HS-27A (cell line): ENCODE data around the gene TAS2R40.

Experiments used
- DNase-seq: peaks from one replicate; pipeline ENCODE4 v3.0.0-alpha.2; 2012; ENCODE audit warnings: low read depth, missing footprints

TAS2R40 gene

GRCh38 chr7:143223784-143224183, 1.9 kb downstream of the TAS2R40 start:
- DNase-seq, result no peak

DNA sequence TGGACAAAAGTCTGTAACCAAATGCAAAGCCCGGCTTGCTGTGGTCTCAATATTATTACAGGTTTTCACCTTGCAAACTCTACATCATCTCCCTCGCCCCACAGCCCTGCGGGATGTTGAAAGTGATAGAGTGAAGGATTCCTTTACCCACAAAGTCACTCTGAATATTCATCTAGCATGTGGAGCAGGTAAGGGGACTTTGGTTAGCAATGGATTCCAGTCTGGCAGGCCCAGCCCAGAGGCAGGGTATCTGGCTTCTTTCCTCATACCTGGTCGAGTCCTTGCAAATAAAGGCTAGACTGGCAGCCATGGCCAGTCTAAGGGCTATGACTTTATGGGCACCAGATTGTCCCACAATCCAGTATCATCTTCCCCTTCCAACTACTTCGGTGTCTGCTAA, 3.2 kb downstream of the TAS2R40 start:
- no peak for DNase-seq

DNA sequence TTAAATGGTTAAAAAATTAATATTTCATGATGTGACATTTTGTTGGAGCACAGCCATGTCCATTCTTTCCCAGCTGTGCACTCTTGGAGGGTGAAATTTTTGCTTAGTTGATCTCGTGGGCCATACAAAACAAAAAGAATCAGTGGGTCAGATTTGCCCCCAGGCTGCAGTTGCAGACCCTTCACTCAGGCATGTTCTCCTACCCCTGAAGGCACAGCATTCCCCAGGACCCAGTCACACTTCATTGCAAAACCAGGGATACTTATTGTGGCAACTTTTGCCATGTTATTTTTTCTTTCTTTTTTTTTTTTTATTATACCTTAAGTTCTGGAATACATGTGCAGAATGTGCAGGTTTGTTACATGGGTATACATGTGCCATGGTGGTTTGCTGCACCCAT, 6.0 kb downstream of the TAS2R40 start:
- no peak for DNase-seq

DNA sequence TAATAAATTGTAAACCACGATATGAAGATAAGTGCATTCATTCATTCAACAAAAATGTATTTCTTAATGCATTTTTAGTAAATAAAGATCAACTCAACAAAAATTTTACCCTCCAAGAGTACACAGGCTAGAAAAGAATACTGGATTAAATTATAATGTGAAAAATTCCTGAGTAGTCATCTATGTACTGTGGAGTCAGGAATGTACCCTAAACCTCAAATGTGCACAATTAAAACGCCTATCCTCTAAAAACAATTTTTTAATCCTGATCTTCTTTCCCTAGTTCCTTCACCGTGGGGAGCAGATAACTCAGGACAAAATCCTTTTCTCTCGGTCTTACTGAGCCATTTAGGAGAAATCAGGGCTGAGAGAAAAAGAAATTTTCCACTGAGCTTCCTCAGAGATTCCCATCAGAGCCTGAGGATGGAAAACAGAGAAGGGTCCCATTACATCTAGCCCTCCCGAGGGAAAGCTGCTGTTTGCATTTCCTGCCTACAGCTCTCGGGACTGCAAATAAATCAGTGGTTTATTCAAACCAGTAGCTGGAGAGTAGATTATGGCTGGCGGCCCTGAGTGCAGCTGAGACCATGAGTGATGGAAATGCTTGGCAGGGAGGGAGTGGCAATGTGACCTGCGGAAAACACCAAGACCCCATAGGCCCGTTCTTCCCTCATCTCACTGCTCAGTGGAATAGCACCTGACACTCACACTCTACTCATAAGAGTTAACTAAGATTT, 7.4 kb downstream of the TAS2R40 start:
- DNase-seq, result no peak

DNA sequence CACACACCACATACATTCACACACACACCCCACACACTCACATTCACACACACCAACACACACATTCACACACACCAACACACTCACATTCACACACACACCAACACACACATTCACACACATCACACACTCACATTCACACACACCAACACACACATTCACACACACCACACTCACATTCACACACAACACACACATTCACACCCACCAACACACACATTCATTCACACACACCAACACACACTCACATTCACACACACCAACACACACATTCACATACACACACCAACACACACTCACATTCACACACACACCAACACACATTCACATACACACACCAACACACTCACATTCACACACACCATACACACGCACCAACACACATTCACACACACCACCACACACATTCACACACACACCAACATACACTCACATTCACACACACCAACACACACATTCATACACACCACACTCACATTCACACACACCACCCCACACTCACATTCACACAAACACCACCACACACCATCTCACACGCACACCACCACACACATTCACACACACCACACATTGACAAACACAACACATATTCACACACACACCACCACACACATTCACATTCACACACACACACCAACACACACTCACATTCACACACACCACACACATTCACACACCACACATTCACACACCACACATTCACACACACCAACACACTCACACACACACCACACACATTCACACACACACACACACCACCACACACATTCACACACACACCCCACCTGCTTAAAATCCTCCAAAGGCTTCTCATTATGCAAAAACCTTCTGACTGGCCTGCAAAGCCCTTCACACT, 9.0 kb downstream of the TAS2R40 start:
- DNase-seq, result no peak

DNA sequence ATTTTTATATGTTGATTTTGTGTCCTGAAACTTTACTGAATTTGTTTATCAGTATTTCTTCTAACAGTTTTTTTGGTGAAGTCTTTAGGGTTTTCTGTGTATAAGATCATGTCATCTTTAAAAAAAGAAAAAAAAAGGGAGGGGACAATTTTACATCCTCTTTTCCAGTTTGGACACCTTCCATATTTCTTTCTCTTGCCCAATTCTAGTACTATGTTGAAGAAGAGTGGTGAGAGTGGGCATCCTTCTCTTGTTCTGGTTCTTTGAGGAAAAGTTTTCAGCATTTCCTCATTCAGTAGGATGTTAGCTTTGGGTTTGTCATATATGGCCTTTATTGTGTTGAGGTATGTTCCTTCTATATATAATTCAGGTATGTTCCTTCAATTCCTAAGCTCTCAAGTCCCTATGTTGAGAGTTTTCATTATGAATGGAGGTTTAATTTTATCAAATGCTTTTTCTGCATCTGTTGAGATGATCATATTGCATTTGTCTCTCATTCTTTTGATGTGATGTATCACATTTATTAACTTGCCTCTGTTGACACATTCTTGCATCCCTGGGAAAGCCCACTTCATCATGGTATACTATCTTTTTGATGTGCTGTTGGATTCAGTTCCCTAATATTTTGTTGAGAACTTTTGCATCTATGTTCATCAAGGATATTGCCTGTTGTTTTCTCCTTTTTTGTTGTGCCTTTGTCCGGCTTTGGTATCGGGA, 12.1 kb downstream of the TAS2R40 start:
- no peak for DNase-seq

- no peak for DNase-seq
Observed at GRCh38 chr7:143234533-143234875, 12.7 kb downstream of the TAS2R40 start.

DNA sequence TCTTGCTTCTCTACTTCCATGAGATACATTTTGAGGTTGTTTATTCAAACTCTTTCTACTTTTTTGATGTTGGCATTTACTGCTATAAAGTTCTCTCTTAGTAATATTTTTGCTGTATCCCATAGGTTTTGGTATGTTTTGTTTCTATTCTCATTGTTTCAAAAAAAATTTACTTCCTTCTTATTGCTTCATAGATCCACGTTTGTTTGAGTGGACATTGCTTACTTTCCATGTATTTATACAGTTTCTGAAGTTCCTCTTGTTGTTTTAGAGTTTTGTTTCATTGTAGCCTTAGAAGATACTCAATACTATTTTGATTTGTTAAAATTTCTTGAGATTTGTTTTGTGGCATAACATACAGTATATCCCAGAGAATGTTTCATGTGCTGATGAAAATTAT, 13.7 kb downstream of the TAS2R40 start:
- DNase-seq, result no peak

DNA sequence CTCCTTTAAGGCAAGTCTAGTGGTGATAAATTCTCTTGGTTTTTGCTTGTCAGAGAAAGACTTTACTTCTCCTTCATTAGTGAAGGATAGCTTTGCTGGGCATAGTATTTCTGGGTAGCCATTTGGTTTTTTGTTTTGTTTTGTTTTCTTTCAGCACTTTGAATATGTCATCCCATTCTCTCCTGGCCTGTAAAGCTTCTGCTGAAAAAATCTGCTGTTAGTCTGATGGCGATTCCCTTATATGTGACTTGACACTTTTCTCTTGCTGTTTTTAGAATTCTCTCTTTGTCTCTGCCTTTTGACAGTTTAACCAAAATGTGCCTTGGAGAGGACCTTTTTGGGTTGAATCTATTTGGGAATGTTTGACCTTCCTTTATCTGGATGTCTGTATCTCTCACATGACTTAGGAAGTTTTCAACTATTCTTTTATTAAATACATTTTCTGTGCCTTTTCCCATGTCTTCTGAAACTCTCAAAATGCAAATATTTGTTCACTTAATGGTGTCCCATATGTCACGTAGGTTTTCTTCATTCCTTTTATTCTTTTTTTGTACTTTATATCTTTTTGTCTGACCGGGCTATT, 14.7 kb downstream of the TAS2R40 start:
- DNase-seq, result no peak

DNA sequence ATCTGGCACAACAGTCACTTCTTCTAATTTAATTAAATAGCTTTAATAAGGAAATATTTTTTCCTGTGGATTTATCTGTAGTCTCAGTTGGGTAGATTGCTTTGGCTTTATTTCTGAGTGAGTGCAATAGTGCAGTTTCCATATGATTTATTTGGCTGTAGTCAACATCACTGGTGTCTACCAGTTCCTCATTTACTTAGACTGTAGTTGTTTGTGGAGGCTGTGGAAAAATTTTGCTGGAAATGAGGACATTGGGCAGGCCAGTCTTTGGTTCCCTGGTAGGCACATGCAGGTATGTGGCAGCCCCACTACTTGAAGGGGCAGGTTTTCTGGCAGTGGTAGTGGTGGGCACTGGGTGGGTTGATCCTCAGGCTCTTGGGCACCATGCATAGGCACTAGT, 15.5 kb downstream of the TAS2R40 start:
- no peak for DNase-seq

DNA sequence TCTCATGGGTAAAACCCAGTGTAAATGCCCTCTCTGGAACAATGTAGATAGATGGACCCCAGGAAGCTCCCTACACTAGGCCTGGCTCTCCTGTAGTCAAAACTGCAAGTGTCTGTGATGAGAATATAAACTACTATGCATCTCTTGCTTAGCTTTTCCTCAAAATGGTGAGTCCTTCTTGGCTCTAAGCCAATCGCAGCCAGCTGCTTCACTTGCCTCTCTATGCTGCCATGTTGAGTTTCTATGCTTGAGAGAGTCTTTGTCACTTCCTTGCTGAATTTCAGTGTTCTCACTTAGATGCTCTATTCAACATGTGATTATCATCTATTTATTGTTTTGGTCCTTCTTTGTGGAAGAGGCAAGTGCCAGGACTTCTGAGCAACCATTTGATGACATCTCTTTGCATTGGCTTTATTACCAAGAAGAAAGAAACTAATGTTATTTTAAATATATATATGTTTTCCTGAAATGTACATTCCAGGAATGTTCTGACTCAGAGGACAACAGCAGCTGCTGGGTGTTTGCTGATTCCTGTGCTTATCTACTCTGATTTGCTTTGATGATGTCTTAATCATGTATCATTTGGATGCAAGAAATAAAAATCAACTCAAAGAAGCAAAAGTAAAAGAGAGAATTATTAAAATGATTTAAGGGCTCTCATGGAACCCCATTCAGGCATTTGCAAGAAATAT, 16.6 kb downstream of the TAS2R40 start:
- no peak for DNase-seq

DNA sequence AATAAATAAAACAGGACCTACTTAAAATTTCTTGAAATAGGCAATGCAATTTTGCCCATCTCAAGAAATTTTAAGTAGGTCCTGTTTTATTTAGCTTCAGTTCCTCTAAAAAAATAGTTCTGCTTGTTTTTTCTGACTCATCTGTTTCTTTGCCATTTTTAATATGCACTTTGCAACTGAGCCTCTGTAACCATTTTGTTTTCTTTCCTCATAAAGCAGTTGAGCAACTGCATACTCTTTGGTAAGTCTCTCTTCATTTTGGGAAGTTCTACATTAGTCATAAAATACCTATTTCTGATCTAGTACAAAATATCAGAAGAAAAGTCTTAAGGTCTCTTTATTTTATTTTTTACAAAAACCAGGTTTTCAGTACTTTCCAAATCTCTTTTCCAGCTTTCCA, 18.0 kb downstream of the TAS2R40 start:
- DNase-seq, result no peak

DNA sequence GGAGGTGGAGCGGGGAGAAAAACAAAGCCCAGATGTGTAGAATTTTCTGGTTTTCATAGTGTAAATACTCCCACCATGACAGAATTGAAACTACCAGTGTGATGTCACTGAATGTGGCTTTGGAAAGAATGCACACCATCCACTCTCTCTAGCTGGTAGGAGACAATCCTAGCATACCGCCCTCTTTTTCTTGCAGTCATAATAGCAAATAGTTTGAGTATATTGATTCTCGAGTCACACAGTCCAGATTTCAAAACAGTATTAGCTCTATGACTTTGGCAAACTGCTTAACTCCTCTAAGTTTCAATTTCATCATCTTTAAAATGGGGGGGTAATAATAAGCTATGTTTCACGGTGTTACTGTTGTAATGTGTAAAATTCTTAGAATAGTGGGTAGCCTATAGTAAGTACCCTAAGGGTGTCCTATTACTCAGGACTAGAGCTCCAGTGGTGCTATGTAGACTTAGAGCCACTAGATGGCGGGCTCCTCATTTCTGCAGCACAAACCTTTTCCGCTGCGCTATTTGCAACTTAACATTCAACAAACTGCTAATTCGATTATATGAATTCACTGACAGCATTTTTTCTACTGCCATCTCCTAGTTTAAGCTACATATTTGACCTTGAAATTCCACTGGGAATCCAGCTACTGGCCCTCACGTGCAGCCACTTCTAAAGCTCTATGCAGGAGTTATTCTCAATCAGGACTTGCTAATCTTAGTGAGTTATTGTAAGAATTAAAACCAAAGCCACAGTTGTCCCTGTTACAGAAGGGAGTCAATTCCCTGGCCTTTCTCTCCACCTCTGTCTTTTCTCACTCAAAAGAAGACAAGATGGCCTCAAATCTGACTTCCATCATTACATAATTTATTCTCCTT, 18.7 kb downstream of the TAS2R40 start:
- no peak for DNase-seq

DNA sequence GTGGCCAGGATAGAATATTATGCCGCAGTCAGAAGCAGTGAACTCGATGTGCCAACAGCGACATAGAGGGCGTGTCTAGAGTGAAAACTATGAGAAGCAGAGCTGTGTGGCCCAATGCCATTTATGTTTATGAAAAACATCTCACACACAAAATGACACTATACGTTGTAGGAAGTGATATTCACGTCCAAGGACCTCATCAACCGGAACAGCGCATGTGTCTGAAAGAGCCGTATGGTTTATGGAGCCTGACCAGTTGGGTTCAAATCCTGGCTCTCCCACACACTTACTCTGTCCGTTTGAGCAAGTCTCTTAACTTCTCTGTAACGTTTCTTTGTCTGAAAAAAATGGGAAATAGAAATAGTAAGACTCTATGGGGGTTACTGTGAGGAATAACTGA, 20.5 kb downstream of the TAS2R40 start:
- no peak for DNase-seq

DNA sequence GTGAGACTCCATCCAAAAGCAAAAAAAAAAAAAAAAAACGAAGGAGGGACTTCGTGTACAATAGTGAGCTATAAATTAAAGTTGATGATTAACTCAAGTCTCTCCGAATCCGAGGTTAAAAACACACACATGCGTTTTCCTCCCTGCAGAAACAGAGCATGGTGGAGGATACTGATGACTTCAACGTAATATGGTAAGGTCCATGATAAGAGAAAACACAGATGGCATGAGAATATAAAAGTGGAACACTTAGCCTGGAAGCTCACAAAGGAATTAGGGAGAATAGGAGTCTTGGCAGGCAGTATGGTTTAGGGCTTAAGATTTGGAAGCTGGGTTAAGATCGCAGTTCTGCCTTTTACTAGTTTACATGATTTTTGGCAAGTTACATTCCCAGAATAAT, 21.3 kb downstream of the TAS2R40 start:
- DNase-seq, result no peak

- no peak for DNase-seq
Observed at GRCh38 chr7:143243614-143244013, 21.8 kb downstream of the TAS2R40 start.

GRCh38 chr7:143244321-143244720, 22.5 kb downstream of the TAS2R40 start:
- no peak for DNase-seq

DNA sequence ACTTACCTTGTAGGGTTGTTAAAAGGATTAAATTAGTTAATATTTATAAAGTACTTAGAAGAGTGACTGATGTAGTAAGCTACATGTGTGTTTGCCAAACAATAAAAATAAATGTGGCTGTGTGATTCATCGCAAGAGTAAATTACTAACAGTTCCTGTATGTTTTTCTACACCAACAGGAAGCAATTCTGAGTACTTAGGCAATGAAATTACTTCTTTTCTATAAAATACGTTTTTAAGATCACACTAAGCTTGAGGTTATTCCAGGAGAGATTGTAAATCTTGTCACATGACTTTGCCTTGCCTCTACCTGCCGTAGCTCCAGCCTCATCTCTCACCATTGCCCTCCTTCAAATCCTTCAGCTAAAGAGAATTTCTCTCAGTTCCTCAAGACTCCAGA, 23.3 kb downstream of the TAS2R40 start:
- no peak for DNase-seq

- DNase-seq, result no peak
Observed at GRCh38 chr7:143247372-143247771, 25.5 kb downstream of the TAS2R40 start.

DNA sequence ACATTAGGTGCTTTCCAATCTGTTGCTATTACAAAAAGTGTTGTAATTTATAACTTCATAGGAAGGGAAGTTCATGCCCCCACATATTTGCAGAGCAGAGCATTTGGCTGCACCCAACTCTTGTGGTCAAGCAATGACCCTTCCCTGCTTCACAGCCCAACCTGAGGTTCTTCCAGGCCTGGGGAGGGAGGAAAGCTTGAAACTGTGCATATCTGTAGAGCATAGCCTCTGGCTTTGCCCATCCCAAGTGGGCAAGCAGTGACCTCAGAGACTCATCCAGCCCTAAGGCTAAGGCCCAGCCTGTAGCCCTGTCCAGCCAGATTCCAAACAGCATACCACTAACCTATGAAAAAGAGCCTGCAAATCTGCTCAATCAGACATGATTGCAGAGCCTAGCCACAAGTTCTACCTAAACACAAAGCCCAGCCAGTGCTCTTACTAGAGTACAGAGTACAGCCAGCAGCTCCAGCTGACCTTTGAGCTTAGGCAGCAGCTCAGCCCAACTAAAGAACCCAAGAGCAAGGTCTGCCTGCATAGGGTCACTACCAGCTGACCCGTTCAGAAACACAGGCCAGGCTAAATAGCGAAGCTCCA, 27.0 kb downstream of the TAS2R40 start:
- no peak for DNase-seq

- no peak for DNase-seq
Observed at GRCh38 chr7:143250199-143250598, 28.4 kb downstream of the TAS2R40 start.
